Measurements from ENCODE around the gene FCHSD2. TPM values are rescaled to one million over a fixed set of nuclear protein-coding genes. Genes with fewer than 3 reads are reported as not detected.
A peak's percentile ranks its signal among the peaks of the same experiment; 100 is the strongest.
"Not testable (repeated sequence)": the region's sequence is repeated elsewhere in the genome, so short reads cannot be mapped to it uniquely, and the experiment has no call there.

Gene FCHSD2
- polyA plus RNA-seq, 1 donor from 2014 or later = 72.1 TPM

- Mint-ChIP-seq H3K27me3 (no peaks in the 10 kb centered on the region), H3K27ac (peak overlapping the region in 2 of 3 donors; percentile 54 to 63)
Measured at GRCh38 chr11:72912253-72912652, 229.9 kb downstream of the FCHSD2 start.

GRCh38 chr11:72909558-72910388 is 232.3 kb downstream of the FCHSD2 start:
- peaks cover 41% of the 10 kb centered on the region for H3K36me3 Mint-ChIP-seq
- not testable (repeated sequence) for H3K27ac Mint-ChIP-seq, H3K27me3 Mint-ChIP-seq, H3K4me3 Mint-ChIP-seq, H3K4me1 Mint-ChIP-seq
- peaks cover 5 to 20% (median 13%) of the 10 kb centered on the region in 3 donors for H3K9me3 Mint-ChIP-seq

More at GRCh38 chr11:72912253-72912652, 229.9 kb downstream of the FCHSD2 start:
- peaks cover 0 to 7% (median 5%) of the 10 kb centered on the region in 3 donors for H3K4me1 Mint-ChIP-seq
- peaks cover 37% of the 10 kb centered on the region for H3K36me3 Mint-ChIP-seq
- H3K4me3 Mint-ChIP-seq = peak overlapping the region in 1 of 4 donors; percentile 60
- peaks cover 7 to 22% (median 14%) of the 10 kb centered on the region in 3 donors for H3K9me3 Mint-ChIP-seq

- H3K27ac Mint-ChIP-seq = peak overlapping the region in 2 of 3 donors; percentile 76 to 84
- H3K4me1 Mint-ChIP-seq = peaks cover 0 to 3% (median 0%) of the 10 kb centered on the region in 3 donors
- no peaks in the 10 kb centered on the region for H3K27me3 Mint-ChIP-seq
- peaks cover 34% of the 10 kb centered on the region for H3K36me3 Mint-ChIP-seq
- H3K9me3 Mint-ChIP-seq = peaks cover 3 to 17% (median 9%) of the 10 kb centered on the region in 3 donors
- peak overlapping the region in 1 of 4 donors; percentile 41 for H3K4me3 Mint-ChIP-seq
Measured at GRCh38 chr11:72908032-72908676, 234.0 kb downstream of the FCHSD2 start.

GRCh38 chr11:72904016-72904415 is 238.1 kb downstream of the FCHSD2 start:
- H3K27me3 Mint-ChIP-seq = no peaks in the 10 kb centered on the region
- peaks cover 6 to 8% (median 8%) of the 10 kb centered on the region in 3 donors for H3K4me1 Mint-ChIP-seq
- peak overlapping the region in 1 of 3 donors; percentile 28 for H3K27ac Mint-ChIP-seq
- H3K36me3 Mint-ChIP-seq = peaks cover 23% of the 10 kb centered on the region
- peaks cover 3 to 7% (median 4%) of the 10 kb centered on the region in 3 donors for H3K9me3 Mint-ChIP-seq
- no peak overlapping the region for H3K4me3 Mint-ChIP-seq

- no peaks in the 10 kb centered on the region for H3K9me3 Mint-ChIP-seq
- H3K4me1 Mint-ChIP-seq = peaks cover 4 to 12% (median 8%) of the 10 kb centered on the region in 3 donors
- H3K27ac Mint-ChIP-seq = peak overlapping the region in 1 of 3 donors; percentile 11
- peaks cover 7% of the 10 kb centered on the region for H3K36me3 Mint-ChIP-seq
- H3K4me3 Mint-ChIP-seq = no peak overlapping the region
- no peaks in the 10 kb centered on the region for H3K27me3 Mint-ChIP-seq
Measured at GRCh38 chr11:72901374-72901773, 240.7 kb downstream of the FCHSD2 start.

- Mint-ChIP-seq H3K27me3 (no peaks in the 10 kb centered on the region), H3K4me1 (peaks cover 4 to 12% (median 8%) of the 10 kb centered on the region in 3 donors), H3K27ac (peak overlapping the region in 2 of 3 donors; percentile 41 to 80), H3K36me3 (peaks cover 5% of the 10 kb centered on the region), H3K9me3 (no peaks in the 10 kb centered on the region), H3K4me3 (no peak overlapping the region)
Measured at GRCh38 chr11:72900013-72900412, 242.1 kb downstream of the FCHSD2 start.

GRCh38 chr11:72899238-72899637 is 242.9 kb downstream of the FCHSD2 start:
- Mint-ChIP-seq H3K27me3 (no peaks in the 10 kb centered on the region), H3K27ac (peak overlapping the region in 1 of 3 donors; percentile 80), H3K4me1 (peaks cover 4 to 12% (median 8%) of the 10 kb centered on the region in 3 donors), H3K9me3 (no peaks in the 10 kb centered on the region), H3K36me3 (peaks cover 2% of the 10 kb centered on the region), H3K4me3 (no peak overlapping the region)

GRCh38 chr11:72897506-72897905 is 244.6 kb downstream of the FCHSD2 start:
- Mint-ChIP-seq H3K4me3 (no peak overlapping the region), H3K36me3 (peaks cover 2% of the 10 kb centered on the region), H3K27ac (no peak overlapping the region), H3K9me3 (no peaks in the 10 kb centered on the region), H3K27me3 (no peaks in the 10 kb centered on the region), H3K4me1 (peaks cover 4 to 12% (median 8%) of the 10 kb centered on the region in 3 donors)

- Mint-ChIP-seq H3K9me3 (no peaks in the 10 kb centered on the region), H3K36me3 (peaks cover 2% of the 10 kb centered on the region), H3K27ac (peak overlapping the region in 1 of 3 donors; percentile 35), H3K4me3 (no peak overlapping the region), H3K4me1 (peaks cover 4 to 12% (median 8%) of the 10 kb centered on the region in 3 donors), H3K27me3 (no peaks in the 10 kb centered on the region)
Measured at GRCh38 chr11:72896431-72896830, 245.7 kb downstream of the FCHSD2 start.

GRCh38 chr11:72890881-72891280 is 251.2 kb downstream of the FCHSD2 start:
- H3K36me3 Mint-ChIP-seq = peaks cover 2% of the 10 kb centered on the region
- no peaks in the 10 kb centered on the region for H3K27me3 Mint-ChIP-seq
- H3K9me3 Mint-ChIP-seq = no peaks in the 10 kb centered on the region
- no peaks in the 10 kb centered on the region for H3K4me1 Mint-ChIP-seq
- peak overlapping the region in 1 of 3 donors; percentile 43 for H3K27ac Mint-ChIP-seq
- no peak overlapping the region for H3K4me3 Mint-ChIP-seq

GRCh38 chr11:72886619-72887018 is 255.5 kb downstream of the FCHSD2 start:
- Mint-ChIP-seq H3K27me3 (no peaks in the 10 kb centered on the region), H3K27ac (peak overlapping the region in 1 of 3 donors; percentile 22), H3K4me1 (peaks cover 0 to under 1% (median 0%) of the 10 kb centered on the region in 3 donors), H3K36me3 (peaks cover 4% of the 10 kb centered on the region), H3K4me3 (no peak overlapping the region), H3K9me3 (peaks cover 0 to 2% (median 0%) of the 10 kb centered on the region in 3 donors)

GRCh38 chr11:72885749-72886609 is 256.1 kb downstream of the FCHSD2 start:
- Mint-ChIP-seq H3K36me3 (peaks cover 11% of the 10 kb centered on the region), H3K4me3 (peak overlapping the region in 1 of 4 donors; percentile 1), H3K27ac (peak overlapping the region in 2 of 3 donors; percentile 21 to 27)

GRCh38 chr11:72876147-72876546 is 266.0 kb downstream of the FCHSD2 start:
- no peaks in the 10 kb centered on the region for H3K27me3 Mint-ChIP-seq

More at GRCh38 chr11:72885749-72886609, 256.1 kb downstream of the FCHSD2 start:
- Mint-ChIP-seq H3K9me3 (peaks cover 0 to 5% (median 2%) of the 10 kb centered on the region in 3 donors), H3K27me3 (no peaks in the 10 kb centered on the region), H3K4me1 (peaks cover 0 to 7% (median 2%) of the 10 kb centered on the region in 3 donors)

GRCh38 chr11:72875736-72876135 is 266.4 kb downstream of the FCHSD2 start:
- Mint-ChIP-seq H3K4me1 (peaks cover 4 to 12% (median 7%) of the 10 kb centered on the region in 3 donors), H3K36me3 (peaks cover 10% of the 10 kb centered on the region), H3K27ac (peak overlapping the region in 2 of 3 donors; percentile 71), H3K4me3 (no peak overlapping the region), H3K27me3 (no peaks in the 10 kb centered on the region), H3K9me3 (no peaks in the 10 kb centered on the region)

More at GRCh38 chr11:72876147-72876546, 266.0 kb downstream of the FCHSD2 start:
- Mint-ChIP-seq H3K27ac (peak overlapping the region in 1 of 3 donors; percentile 67), H3K4me3 (no peak overlapping the region), H3K9me3 (peaks cover 0 to under 1% (median 0%) of the 10 kb centered on the region in 3 donors), H3K4me1 (peaks cover 6 to 12% (median 10%) of the 10 kb centered on the region in 3 donors), H3K36me3 (peaks cover 14% of the 10 kb centered on the region)

Data from IgD-negative memory B cell (primary cell).